A673 (cell line): ENCODE results near the gene CLEC4G. TPM values are rescaled to one million over a fixed set of nuclear protein-coding genes. Genes with fewer than 3 reads are reported as not detected.

Experiments
- BruUV-seq: library from RNA; stranded (reverse); fragments of 400-500 nt; replicated peaks from 2 replicates; lab custom pipeline; 2021; lab: Mats Ljungman, UMichigan
- CTCF ChIA-PET: fragments of 300-600 bp; sonication (Branson Sonifier 250); formaldehyde crosslinking; loops from one replicate; lab custom pipeline; 2022; ENCODE audit warnings: antibody characterized with exemption; lab: Charles Lee
- POLR2A ChIA-PET: fragments of 300-600 bp; sonication (Branson Sonifier 250); formaldehyde crosslinking; loops from one replicate; lab custom pipeline; 2022; ENCODE audit warnings: antibody characterized with exemption; ENCODE audit not compliant: low non-redundant PET; lab: Charles Lee
- DNase-seq: peaks from one replicate; pipeline ENCODE4 v3.0.0-alpha.2; 2015; ENCODE audit warnings: low spot score
- H3K27ac ChIP-seq: fragments of 200-600 bp; sonication (generic); 2 replicates; pipeline ENCODE4 v1.5.1; 2016; ENCODE audit warnings: mixed run types, low read depth, mild to moderate bottlenecking, mixed read lengths, antibody characterized with exemption, low read length; ENCODE audit not compliant: poor library complexity, severe bottlenecking
- H3K27me3 ChIP-seq: fragments of 200-600 bp; sonication (generic); replicated peaks from 2 replicates; pipeline ENCODE4 v1.6.1; 2017; ENCODE audit warnings: mixed run types, low read depth, mild to moderate bottlenecking, mixed read lengths, antibody characterized with exemption, low read length; ENCODE audit not compliant: insufficient read depth, poor library complexity
- H3K36me3 ChIP-seq: fragments of 200-600 bp; sonication (generic); 2 replicates; pipeline ENCODE4 v1.6.1; 2016; ENCODE audit warnings: mixed run types, mild to moderate bottlenecking, mixed read lengths, antibody characterized with exemption, low read length; ENCODE audit not compliant: insufficient read depth, poor library complexity, severe bottlenecking
- H3K4me1 ChIP-seq: fragments of 200-600 bp; sonication (generic); 2 replicates; pipeline ENCODE4 v1.6.1; 2017; ENCODE audit warnings: mixed run types, mild to moderate bottlenecking, mixed read lengths, antibody characterized with exemption, low read length; ENCODE audit not compliant: insufficient read depth, poor library complexity, severe bottlenecking
- H3K4me3 ChIP-seq: fragments of 200-600 bp; sonication (generic); 2 replicates; pipeline ENCODE4 v1.5.1; 2016; ENCODE audit warnings: low read depth, mixed run types, mild to moderate bottlenecking, mixed read lengths, low read length; ENCODE audit not compliant: poor library complexity, severe bottlenecking
- H3K9me3 ChIP-seq: fragments of 200-600 bp; sonication (generic); 2 replicates; pipeline ENCODE4 v1.6.1; 2016; ENCODE audit warnings: mixed run types, low read depth, mild to moderate bottlenecking, mixed read lengths, antibody characterized with exemption, low read length; ENCODE audit not compliant: poor library complexity, severe bottlenecking
- EZH2 ChIP-seq: fragments of 200-600 bp; sonication (generic); IDR thresholded peaks from 2 replicates; pipeline ENCODE4 v1.6.1; 2017; ENCODE audit warnings: borderline replicate concordance, low read depth, mild to moderate bottlenecking, mixed read lengths, antibody characterized with exemption, low read length; ENCODE audit not compliant: poor library complexity, severe bottlenecking
- intact Hi-C: fragments of 100-400 bp; cut with micrococcal nuclease; formaldehyde crosslinking; loops from one replicate; pipeline ENCODE4 v1.10.0; 2022; ENCODE audit not compliant: unreplicated experiment
- total RNA-seq: library from RNA; stranded (reverse); gene quantifications from 2 replicates; pipeline ENCODE4 v1.2.3, GENCODE V29; 2021
- TF ChIP-seq, protein P1 (sequence below): fragments of 300-800, 200-600 bp; sonication (generic); conservative IDR thresholded peaks from 2 replicates; pipeline ENCODE4 v1.5.1; 2017; ENCODE audit warnings: low read depth, mild to moderate bottlenecking, antibody characterized with exemption, low read length, moderate library complexity, mixed read lengths

The CLEC4G gene
- total RNA-seq, 1 experiment from 2014 or later, result not detected

- Histone ChIP-seq H3K27me3 (peaks cover 16% of the 10 kb centered on the region), H3K4me1 (no peaks in the 10 kb centered on the region), H3K9me3 (no peaks in the 10 kb centered on the region), H3K4me3 (no peak overlapping the region), H3K27ac (no peak overlapping the region), H3K36me3 (no peaks in the 10 kb centered on the region)
- intact Hi-C loops, result no loop called here
- no peak for DNase-seq
- BruUV-seq, result no TSS peak
- CTCF ChIA-PET, result no interaction called here
- TF ChIP-seq EZH2, result no peak
- TF ChIP-seq, protein P1, sequence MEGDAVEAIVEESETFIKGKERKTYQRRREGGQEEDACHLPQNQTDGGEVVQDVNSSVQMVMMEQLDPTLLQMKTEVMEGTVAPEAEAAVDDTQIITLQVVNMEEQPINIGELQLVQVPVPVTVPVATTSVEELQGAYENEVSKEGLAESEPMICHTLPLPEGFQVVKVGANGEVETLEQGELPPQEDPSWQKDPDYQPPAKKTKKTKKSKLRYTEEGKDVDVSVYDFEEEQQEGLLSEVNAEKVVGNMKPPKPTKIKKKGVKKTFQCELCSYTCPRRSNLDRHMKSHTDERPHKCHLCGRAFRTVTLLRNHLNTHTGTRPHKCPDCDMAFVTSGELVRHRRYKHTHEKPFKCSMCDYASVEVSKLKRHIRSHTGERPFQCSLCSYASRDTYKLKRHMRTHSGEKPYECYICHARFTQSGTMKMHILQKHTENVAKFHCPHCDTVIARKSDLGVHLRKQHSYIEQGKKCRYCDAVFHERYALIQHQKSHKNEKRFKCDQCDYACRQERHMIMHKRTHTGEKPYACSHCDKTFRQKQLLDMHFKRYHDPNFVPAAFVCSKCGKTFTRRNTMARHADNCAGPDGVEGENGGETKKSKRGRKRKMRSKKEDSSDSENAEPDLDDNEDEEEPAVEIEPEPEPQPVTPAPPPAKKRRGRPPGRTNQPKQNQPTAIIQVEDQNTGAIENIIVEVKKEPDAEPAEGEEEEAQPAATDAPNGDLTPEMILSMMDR, result no peak
- POLR2A ChIA-PET, result no interaction called here
Measured at GRCh38 chr19:7691497-7691896, 40.4 kb downstream of the CLEC4G start.

DNA sequence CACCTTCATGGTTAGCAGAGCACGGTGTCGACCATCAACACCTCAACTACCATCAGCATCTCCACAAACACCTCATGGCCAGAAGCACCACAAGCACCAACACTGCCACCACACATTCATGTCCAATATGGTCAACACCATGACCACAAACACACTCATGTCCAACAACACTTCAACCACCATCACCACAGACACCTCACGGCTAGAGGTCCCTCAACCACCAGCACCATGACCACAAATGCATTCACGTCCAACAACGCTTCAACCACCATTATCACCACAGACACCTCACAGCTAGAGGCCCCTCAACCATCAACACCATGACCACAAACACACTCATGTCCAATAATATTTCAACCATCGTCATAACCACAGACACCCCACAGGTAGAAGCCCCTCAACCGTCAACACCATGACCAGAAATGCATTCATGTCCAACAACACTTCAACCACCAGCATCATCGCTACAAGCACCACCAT is 41.1 kb downstream of the CLEC4G start:
- TF ChIP-seq EZH2, result no peak
- TF ChIP-seq, protein P1, result no peak
- Histone ChIP-seq H3K4me3 (no peak overlapping the region), H3K36me3 (no peaks in the 10 kb centered on the region), H3K9me3 (no peaks in the 10 kb centered on the region), H3K4me1 (no peaks in the 10 kb centered on the region), H3K27me3 (peaks cover 16% of the 10 kb centered on the region), H3K27ac (no peak overlapping the region)
- no TSS peak for BruUV-seq
- DNase-seq, result no peak
- intact Hi-C loops, result no loop called here
- ChIA-PET POLR2A (no interaction called here), CTCF (no interaction called here)

DNA sequence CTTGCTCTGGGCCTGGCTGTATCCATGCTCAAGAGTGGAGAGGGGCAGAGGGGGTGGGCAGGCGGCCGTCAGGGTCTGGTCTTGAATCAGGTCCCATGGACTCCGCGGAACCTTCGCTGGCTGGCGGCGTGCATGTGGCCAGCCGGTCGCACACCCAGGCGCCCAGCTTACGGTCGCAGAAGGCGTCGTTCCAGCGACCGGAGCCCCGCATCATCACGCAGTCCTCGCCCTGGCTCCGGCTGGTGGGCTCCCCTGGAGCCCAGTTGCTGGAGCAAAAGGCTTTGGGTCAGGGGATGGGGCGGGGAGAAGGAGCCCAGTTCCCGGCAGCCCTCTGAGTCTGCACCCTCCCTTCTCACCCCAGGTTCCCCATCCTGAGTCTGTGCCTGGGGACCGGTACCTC is 42.7 kb downstream of the CLEC4G start:
- Histone ChIP-seq H3K9me3 (no peaks in the 10 kb centered on the region), H3K27ac (no peak overlapping the region), H3K36me3 (no peaks in the 10 kb centered on the region), H3K4me3 (no peak overlapping the region), H3K4me1 (no peaks in the 10 kb centered on the region), H3K27me3 (peaks cover 16% of the 10 kb centered on the region)
- DNase-seq, result no peak
- CTCF ChIA-PET, result no interaction called here
- intact Hi-C loops, result no loop called here
- no peak for TF ChIP-seq EZH2
- TF ChIP-seq, protein P1, result no peak
- POLR2A ChIA-PET, result no interaction called here
- no TSS peak for BruUV-seq
